ENCODE data around the gene FERMT2.

Gene FERMT2

DNA sequence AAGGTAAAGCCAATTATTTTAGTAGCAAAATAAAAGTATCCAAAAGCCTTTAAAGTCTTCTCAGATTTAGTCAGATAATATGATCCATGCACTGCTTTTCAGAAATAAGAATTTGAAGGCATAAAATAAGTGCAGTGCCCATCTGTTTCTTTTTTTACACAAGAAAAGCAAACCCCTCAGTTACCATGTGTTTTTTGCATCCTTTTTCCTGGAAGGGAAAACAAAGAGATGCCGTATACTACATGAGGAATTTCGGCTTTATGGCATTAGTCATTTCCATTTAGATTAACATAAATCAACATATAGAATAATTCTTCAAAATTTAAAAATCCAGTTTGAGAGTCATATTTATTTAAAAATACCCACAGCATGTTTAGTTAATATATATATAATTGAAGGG, 89.4 kb downstream of the FERMT2 start:
- DNase-seq: no peak

DNA sequence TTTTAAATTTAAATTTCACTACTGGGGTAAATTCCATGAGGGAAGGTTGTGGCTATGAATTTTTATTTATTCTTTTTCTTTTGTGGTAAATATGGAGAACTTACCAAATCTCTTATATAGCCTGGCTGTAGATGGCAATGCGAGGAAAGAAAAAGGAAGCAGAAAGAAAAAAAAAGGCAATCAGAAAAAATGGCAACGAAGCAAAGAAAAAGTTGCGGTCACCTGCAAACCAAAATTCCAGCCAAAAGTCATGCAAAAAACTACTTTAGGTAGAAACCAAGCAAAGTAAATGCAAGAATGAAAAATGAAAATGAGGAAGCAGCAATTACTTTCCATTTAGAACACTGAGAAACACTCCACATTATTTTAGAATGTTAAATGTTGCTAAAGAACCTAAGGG, 89.9 kb downstream of the FERMT2 start:
- DNase-seq: no peak

DNA sequence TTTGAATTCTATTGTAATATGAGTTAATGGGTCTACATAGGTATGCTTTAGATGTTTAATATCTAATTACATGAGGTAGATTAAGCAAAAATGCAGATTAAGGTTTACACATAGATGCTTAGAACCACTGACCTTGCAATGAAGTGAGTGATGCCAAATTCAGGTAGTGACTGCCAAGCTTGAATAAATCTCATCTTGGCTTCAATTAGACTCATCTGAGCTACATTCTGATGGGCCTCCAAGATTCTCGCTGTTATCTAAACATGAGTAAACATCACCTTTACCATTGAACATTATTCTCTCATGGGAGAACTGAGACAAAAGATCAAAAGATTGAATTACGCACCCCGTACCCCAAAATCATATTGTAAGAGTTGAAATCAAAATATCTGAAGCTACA, 90.6 kb downstream of the FERMT2 start:
- no peak for DNase-seq

DNA sequence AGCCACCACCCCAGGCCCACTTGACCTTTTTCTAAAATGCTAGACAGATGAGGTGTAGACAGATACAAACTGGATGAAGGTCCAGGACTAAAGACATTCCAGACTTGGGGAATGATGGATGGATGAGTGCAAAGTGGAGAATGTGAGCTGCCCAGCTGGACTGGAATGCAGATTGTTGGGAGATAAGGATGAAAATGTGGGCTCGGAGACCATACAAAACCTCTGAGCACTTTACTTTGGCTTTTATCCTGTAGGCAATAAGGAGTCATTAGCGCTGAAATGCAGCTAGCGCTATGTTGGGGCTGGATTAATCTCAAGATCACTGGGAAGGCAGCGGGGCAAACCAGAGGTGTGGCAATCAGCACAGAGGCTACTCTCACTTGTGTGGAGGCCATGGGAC, 94.7 kb downstream of the FERMT2 start:
- no peak for DNase-seq

DNA sequence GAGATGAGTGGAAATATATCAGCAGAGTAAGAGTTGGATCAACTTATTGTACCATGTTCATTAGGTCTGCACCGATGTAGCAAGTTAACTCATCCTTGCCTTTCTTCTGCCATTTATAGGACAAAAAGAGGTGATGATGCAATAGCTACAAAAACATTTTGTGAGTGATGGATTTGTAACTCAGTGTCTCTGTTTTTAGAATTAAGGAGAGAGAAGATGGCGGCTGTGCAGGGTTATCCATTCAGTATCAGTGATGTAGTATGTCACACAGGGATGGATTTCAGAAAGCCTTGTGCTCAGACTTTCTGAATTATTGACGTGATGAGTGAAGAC, 97.4 kb downstream of the FERMT2 start:
- no peak for DNase-seq

DNA sequence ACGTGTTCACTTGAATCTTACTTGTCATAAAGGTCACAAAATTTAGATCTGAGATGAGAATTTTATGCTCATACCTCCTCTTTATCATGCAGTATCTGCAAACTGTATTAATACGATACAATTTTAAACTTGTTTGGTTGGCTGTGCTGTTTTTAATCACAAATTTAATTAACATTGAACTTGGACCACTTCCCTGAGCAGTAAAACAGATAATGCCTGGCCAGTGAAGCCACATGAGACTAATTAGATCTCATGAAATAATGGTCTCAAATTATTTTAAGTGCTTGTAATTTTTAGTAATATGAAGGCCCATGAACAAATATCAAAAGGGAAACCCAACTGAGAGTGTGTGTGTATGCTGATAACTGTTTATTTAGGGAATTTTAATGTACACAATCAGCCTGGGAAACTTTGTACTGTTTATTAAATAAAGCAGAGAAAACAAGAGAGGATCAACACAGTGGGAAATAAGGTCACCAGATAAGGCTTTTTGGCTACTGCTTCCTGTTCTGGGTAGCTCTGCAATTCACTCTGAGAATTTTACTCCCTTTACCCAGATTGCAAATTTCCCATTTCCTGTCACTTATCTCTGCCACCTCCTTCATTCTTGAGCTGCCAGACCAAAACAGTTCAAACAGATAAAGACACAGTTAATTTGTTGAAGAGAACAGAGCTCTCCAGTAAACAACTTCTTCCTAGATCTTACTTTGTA, 97.9 kb downstream of the FERMT2 start:
- no peak for DNase-seq

DNA sequence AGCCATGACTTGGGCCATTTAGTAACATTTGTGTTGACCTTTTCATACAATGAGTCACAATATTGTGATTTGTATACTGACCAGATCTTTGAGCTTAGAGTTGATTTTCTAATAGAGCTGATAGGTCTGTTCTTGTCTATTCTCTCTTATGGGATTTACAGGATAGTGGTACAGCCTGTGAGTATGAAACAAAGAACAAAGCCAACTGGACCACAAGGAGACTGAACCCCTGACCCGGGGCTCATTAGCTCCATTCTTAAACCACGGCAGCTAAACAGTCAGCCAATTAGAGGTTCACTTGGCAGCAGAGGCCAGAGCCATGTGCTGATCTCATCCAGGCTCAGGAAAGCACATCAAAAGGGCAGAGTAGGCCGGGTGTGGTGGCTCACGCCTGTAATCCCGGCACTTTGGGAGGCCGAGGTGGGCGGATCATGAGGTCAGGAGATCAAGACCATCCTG, 100.4 kb downstream of the FERMT2 start:
- no peak for DNase-seq

DNA sequence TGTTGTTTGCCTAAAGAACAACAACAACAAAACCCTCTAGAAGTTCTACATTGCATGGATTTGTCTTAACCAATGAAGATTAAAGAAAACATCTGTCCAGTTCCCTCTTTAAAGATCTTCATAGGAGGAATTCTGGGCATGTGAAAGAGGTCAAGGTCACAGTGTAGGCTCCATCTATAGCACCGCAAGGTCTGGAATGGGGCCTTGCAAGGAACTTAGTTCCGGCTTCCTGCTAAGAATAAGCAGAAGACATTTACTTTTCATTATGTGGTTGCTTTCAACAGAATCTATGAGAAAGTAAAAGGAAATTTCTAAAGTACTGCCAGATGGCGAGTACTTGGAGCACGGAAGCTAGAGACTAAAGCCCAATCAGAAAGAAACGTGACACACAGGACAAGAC, 102.2 kb downstream of the FERMT2 start:
- DNase-seq: no peak

DNA sequence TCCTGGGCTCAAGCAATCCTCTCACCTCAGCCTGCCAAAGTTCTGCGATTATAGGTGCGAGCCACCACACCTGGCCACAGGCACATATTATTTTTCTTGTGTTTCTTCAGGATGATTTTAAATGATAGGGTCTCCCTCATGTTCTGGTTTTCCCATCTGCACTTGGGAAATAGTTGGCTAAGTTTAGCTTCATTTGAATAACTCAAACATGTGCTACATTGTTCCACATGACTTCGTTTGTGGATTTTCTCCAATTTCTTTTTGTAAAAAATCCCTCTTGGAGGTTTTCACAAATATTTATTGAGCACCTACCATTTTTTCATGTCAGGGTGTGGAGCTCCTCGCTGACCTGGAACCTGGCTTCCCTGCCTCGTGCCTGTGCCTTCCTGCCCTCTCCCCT, 104.3 kb downstream of the FERMT2 start:
- no peak for DNase-seq

DNA sequence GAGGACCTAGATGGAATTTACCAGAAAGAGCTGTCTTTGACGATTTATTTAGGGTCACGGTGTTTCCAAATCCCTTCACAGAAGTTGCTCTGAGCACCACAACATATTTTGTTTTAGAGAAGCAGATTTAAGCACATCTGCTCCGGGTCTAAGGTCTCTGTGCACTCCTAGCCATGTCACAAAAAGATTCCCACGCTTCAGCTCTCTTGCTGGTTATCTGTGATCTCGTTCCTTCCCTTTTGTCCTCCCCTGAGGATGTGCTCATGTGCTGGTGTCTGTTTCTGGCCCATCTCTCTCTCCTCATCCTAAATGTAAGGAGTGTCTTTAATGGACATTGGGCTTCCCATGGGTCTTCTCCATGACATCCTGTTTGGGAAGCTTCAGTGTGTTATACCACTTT, 105.8 kb downstream of the FERMT2 start:
- DNase-seq: no peak

DNA sequence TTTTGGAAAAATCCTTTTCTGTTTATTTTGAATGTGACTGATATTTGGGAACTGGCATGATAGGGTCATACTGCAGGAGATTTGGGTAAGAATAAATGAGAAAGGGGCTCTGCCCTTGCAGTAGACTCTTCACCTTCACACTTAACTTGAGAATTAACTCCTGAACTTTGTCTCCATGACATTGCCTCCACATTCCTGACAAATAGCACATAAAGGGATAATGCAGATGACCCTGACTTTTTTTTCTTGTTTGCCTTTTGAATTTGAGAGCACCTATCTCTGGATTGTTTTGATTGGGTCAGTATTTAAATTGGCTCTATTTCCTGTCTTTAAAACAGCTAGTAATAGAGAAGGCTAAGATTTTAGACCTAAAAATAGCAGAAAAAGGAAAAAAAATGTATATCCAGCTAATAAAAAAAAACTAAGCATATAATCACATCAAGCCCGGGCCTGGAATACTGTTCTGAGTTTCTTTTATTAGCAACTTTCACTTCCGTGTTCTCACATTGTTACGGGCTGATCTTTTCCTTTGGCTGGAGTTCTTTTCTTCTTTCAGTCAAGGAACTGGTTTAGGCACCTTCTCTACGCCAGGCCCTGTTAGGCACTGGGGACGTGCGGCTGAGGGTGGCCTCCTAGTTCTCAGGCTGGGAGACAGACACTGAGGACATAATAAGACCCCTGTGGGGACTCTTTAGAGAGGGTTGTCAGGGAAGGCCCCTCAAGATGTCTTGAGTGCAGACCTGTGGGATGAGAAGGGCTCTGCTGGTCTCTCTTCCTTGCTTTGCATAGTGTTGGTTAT, 106.4 kb downstream of the FERMT2 start:
- no peak for DNase-seq

DNA sequence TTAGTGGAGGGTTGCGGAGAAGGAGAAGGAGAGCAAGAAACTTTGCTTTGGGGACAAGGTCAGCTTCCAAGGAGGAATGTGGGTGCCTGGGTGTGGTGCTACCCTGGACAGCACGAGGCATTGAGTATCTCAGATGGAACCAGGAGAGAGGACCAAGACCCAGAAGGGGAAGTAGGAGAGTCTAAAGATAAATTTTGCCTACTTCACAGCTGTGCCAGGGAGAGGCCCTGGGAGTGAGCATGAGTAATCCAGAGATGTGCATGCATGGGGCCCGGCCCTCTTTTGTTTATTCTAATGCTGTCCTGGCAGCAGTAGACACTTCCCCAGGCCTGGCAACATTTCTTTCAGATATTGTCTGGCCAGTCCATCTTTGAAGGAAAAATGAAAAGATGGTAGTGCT, 110.0 kb downstream of the FERMT2 start:
- no peak for DNase-seq

DNA sequence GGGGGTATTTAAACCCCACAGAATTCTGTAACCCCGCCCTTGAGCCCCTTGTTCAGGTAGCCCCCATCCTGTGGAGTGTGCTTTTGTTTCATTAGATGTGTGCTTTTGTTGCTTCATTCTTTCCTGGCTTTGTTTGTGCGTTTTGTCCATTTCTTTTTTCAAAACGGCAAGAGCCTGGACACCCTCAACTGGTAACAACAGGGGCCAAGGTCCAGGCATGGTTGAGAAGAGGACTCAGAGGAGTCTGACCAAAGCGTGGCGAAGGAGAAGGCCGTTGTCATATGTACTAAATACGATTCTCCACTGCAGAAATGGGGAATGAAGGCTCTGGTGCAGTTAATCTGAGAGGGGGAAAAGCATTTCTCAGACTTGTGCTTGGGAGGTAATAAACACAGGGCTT, 113.4 kb downstream of the FERMT2 start:
- no peak for DNase-seq

DNA sequence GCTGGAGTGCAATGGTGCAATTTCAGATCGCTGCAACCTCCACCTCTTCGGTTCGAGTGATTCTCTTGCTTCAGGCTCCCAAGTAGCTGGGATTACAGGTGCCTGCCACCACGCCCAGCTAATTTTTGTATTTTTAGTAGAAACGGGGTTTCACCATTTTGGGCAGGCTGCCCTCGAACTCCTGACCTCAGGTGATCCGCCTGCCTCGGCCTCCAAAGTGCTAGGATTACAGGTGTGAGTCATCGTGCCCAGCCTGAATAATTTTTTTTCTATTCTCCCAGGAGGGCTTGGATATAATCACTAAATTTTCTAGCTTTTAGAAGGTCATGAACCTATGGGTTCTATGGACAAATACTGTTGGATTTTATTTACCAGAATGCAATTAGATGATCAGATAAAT, 114.8 kb downstream of the FERMT2 start:
- no peak for DNase-seq

DNA sequence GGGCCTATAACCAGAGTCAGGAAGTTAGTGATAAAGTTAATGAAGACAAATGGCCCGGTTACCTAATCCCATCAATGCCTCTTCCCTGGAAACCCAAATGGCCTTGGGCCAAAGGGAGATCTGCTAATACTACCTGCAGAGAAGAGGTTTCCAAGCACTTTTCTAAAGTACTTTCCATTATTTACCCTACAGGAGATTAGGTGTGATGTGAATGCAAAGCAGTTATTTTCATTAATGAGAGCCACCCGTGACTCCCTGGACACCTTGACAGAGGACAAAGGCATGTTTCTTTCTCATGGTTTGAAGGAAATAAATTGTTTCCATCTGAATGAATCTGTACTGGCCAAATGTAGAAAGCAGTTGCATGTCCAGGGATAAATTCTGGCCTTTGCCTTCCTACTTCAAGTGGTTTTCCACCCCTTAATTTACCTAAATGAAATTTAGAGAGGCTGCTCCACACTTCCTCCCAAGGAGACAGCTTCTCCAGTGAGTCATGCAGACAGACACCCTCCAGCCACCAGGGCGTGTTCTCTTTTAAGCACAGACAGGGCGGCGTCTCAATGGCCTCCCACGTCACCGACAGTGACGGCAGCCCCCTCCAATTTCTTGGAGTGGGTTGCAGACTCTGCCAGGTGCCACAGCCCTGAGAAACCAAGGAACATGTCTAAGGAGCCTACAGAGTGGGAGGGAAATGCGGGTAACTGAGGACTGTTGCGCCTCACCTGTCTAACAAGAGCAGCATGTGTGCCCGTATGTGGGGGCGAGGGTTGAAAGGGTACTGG, 115.5 kb downstream of the FERMT2 start:
- no peak for DNase-seq

DNA sequence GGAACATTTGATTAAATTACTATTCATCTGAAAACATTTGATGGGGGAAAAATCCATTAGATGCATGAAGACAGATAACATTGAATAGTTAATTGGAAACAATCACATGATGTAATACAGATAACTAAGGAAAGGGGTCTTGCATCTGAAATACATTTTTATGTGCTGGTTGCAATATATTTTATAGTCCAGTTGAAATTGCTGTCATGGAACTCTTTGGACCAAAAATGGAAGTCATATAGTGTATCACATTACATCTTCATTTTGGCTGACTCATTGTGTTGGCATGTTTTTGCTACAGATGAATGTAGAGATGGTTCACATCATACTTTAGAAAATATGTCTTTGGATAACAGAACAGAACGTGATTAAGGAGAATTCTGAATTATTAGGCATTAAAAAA, 116.4 kb downstream of the FERMT2 start:
- no peak for DNase-seq

DNA sequence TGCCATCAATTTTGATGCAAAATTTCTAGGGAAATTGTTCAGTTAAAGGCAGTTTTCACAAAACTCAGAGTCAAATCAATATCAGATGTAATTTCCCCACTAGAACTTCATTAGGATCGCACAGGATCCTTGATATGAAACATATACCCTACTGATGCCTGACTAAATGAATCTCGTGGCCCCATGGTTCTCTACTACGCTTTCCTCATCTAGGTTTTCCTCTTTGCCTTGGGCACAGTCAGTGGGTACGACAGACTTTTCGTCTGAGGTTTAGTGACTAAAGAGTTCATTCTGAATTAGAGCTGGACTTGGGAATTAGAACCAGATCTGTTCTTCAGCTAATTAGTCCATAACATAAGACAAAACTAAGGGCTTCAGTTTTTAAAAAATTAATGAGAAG, 117.0 kb downstream of the FERMT2 start:
- no peak for DNase-seq

DNA sequence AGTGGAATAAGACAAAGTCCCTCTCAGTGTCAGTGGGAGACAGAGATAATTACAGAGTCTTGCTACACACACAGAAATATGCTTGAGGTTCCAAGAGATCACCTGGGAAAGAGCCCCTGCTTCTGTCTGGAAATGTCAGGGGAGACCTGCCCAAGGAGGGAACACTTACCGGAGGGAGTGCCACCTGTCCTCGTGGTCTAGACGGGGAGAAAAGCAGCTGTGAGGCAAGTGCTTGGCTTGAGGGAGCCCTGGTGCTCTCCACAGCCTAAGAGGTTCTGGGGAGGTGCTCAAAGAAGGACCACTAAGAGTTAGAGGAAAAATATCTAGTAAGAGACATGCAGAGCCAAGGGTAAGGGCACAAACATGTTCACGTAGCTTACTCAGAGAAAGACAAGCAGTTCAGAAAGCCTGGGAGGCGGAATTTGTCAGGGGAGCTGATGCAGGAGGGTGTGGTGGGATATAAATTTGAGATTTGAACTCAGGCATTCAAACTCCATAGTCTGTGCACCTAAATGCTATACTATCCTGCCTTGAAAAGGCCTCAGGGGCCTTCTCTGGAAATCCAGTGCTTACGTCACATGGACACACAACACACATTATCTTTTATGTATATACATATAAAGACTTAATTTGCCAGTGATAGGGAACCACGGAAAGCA, 121.2 kb downstream of the FERMT2 start:
- DNase-seq: no peak

DNA sequence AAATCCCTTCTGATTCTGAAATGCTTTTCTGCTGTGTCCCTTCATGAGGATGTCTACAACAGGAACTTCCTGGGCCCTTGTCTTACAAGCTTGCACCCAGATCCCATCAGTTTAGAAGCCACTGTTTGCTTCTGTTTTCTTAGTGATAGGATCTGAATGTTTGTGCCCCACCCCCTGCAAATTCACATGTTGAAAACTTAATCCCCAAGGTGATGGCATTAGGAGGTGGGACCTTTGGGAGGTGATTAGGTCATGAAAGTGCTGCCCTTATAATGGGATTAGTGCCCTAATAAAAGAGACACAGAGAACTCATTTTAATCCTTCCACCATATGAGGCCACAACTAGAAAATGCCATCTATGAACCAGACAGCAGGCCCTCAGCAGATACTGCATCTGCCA, 123.4 kb downstream of the FERMT2 start:
- no peak for DNase-seq

DNA sequence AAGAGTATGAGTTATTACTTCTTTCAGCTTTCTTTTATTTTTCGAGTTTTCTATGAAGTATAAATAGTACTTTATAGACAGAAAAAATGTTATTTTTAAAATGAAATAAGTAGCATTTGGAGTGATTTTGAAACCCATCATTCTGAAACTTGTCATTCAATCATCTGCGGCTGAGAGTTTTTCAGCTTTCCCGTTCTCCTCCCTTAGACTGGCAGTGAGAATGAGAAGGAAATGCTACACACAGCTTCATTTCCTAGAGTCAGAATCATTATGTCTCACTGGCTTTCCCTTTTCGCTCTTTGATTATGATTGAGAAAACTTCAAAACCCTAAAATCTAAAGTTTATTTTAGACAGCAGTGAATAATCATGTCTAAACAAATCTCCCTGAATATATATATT, 125.8 kb downstream of the FERMT2 start:
- no peak for DNase-seq

DNA sequence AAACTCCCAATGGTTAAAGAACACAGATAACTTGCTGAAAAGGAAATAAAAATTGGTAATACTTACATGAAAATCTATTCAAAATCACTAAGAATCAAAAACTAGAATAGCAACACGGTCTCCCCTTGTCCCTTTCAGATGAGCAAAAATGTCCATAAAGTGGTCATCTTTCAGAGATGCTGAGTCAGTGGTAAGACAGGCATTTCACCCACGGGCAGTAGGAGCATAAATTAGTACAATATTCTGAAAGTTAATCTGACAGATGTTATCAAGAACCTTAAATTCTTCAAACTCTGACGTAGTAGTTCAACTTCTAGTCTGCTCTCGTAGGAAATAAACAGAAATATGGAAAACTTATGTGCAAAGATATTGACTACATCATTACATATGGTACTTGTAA, 126.4 kb downstream of the FERMT2 start:
- DNase-seq: no peak

DNA sequence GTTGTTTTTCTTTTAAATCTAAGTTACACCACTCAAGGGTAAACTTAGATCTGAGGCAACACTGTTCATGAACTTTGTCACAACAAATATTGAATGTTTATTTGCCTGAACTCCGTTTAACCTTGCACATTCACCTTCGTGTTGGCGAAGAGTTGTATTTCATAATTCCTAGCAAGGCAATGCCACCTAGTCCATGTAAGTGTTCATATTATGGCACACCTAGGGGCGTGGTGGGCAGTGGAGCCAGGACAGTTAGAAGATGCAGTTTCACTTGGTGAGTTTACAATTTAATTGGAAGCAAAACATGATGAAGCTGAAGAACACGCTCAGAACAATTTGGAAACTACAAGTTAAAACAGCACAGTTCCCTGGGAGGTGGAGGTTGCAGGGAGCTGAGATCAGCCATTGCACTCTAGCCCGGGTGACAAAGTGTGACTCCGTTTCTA, 129.0 kb downstream of the FERMT2 start:
- DNase-seq: no peak

DNA sequence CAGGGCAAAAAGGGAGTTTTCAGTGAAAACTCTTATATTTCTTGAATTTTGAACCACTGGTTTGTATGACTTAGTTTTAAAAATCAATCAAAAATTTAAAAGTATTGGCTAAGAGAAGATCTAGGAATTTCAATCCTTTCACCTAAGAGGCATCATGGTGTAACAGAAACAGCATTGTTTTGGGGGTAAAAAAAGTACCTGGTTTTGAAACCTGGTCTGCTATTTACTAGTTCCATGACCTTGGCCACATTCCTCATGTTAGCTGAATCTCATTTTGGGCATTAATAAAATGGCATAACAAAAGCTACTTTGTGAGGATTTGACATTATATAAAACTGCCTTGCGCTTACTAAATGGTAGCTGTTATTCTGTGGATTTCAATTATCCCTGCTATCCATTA, 142.7 kb downstream of the FERMT2 start:
- no peak for DNase-seq
